MCF 10A (cell line): ENCODE data around the gene SEMA4D. TPM values are rescaled to one million over a fixed set of nuclear protein-coding genes. Genes with fewer than 3 reads are reported as not detected.

ENCODE experiments used
- BruUV-seq: library from RNA; stranded (reverse); fragments of 400-500 nt; replicated peaks from 2 replicates; lab custom pipeline; 2021; lab: Mats Ljungman, UMichigan
- CTCF ChIA-PET: fragments of 300-600 bp; sonication (Branson Sonifier 250); formaldehyde crosslinking; extraction: SDS; loops from one replicate; lab custom pipeline; 2021; ENCODE audit warnings: antibody characterized with exemption, inconsistent platforms; lab: Yijun Ruan, JAX
- POLR2A ChIA-PET: fragments of 300-600, 350-650 bp; sonication (Branson Sonifier 250); formaldehyde crosslinking; extraction: SDS; loops from one replicate; lab custom pipeline; 2020; ENCODE audit warnings: antibody characterized with exemption, inconsistent platforms; lab: Yijun Ruan, JAX
- DNase-seq: peaks from one replicate; pipeline ENCODE4 v3.0.0-alpha.2; 2018; ENCODE audit not compliant: unreplicated experiment
- H3K27ac Mint-ChIP-seq: one replicate; pipeline ENCODE4 v1.8.0; 2022; ENCODE audit warnings: mild to moderate bottlenecking, low read depth, mixed read lengths; ENCODE audit not compliant: unreplicated experiment
- H3K27me3 Mint-ChIP-seq: one replicate; pipeline ENCODE4 v1.8.0; 2022; ENCODE audit warnings: mixed read lengths; ENCODE audit not compliant: insufficient read depth, unreplicated experiment
- H3K36me3 Mint-ChIP-seq: one replicate; pipeline ENCODE4 v1.8.0; 2022; ENCODE audit warnings: mild to moderate bottlenecking, moderate library complexity, mixed read lengths; ENCODE audit not compliant: insufficient read depth, unreplicated experiment
- H3K4me1 Mint-ChIP-seq: one replicate; pipeline ENCODE4 v1.8.0; 2022; ENCODE audit warnings: mixed read lengths; ENCODE audit not compliant: insufficient read depth, unreplicated experiment
- H3K4me3 Mint-ChIP-seq: one replicate; pipeline ENCODE4 v1.8.0; 2022; ENCODE audit warnings: mild to moderate bottlenecking, moderate library complexity, mixed read lengths; ENCODE audit not compliant: unreplicated experiment
- H3K9me3 Mint-ChIP-seq: one replicate; pipeline ENCODE4 v1.8.0; 2022; ENCODE audit warnings: mixed read lengths; ENCODE audit not compliant: unreplicated experiment
- CTCF ChIP-seq: fragments of 200-600 bp; IDR thresholded peaks from one replicate; pipeline ENCODE4 v1.8.0; 2022; ENCODE audit warnings: antibody characterized with exemption, mild to moderate bottlenecking; ENCODE audit not compliant: unreplicated experiment
- intact Hi-C: fragments of 100-400 bp; cut with micrococcal nuclease; formaldehyde crosslinking; loops from 2 replicates; pipeline ENCODE4 v1.14.1; 2022
- total RNA-seq: library from RNA; stranded (reverse); gene quantifications from 2 replicates; pipeline ENCODE4 v1.2.3, GENCODE V29; 2022

Gene SEMA4D
- total RNA-seq, 1 experiment from 2014 or later, result 4.2 TPM

GRCh38 chr9:89494199-89494598 is 3.7 kb downstream of the SEMA4D start:
- Mint-ChIP-seq H3K27me3 (no peaks in the 10 kb centered on the region), H3K9me3 (no peaks in the 10 kb centered on the region), H3K4me3 (no peak overlapping the region), H3K36me3 (no peaks in the 10 kb centered on the region), H3K4me1 (peaks cover 9% of the 10 kb centered on the region), H3K27ac (no peak overlapping the region)
- no peak for TF ChIP-seq CTCF
- ChIA-PET CTCF (no interaction called here), POLR2A (no interaction called here)
- BruUV-seq, result no TSS peak
- intact Hi-C loops, result no loop called here
- no peak for DNase-seq

GRCh38 chr9:89493671-89494070 is 4.2 kb downstream of the SEMA4D start:
- Mint-ChIP-seq H3K27me3 (no peaks in the 10 kb centered on the region), H3K4me1 (peaks cover 9% of the 10 kb centered on the region), H3K9me3 (no peaks in the 10 kb centered on the region), H3K27ac (no peak overlapping the region), H3K4me3 (no peak overlapping the region), H3K36me3 (no peaks in the 10 kb centered on the region)
- intact Hi-C loops, result no loop called here
- POLR2A ChIA-PET, result no interaction called here
- no TSS peak for BruUV-seq
- CTCF ChIA-PET, result no interaction called here
- DNase-seq, result no peak
- TF ChIP-seq CTCF, result no peak

- no peaks in the 10 kb centered on the region for H3K9me3 Mint-ChIP-seq
- ChIA-PET CTCF (interaction anchor here (0.6 kb wide), 1 partner anchor 533 kb away, joined by 4 read pairs; no protein-coding TSS in a partner anchor), POLR2A (no interaction called here)
- DNase-seq, result no peak
- H3K4me3 Mint-ChIP-seq, result no peak overlapping the region
- no peak overlapping the region for H3K27ac Mint-ChIP-seq
- H3K27me3 Mint-ChIP-seq, result no peaks in the 10 kb centered on the region
- no peak for TF ChIP-seq CTCF
- BruUV-seq, result no TSS peak
- intact Hi-C loops, result no loop called here
- H3K4me1 Mint-ChIP-seq, result peaks cover 9% of the 10 kb centered on the region
- no peaks in the 10 kb centered on the region for H3K36me3 Mint-ChIP-seq
These were observed 4.7 kb downstream of the SEMA4D start for GRCh38 chr9:89493181-89493580.

- no peak overlapping the region for H3K27ac Mint-ChIP-seq
- intact Hi-C loops, result no loop called here
- no peak for TF ChIP-seq CTCF
- no peaks in the 10 kb centered on the region for H3K9me3 Mint-ChIP-seq
- no peak overlapping the region for H3K4me3 Mint-ChIP-seq
- peaks cover 9% of the 10 kb centered on the region for H3K4me1 Mint-ChIP-seq
- DNase-seq, result no peak
- H3K27me3 Mint-ChIP-seq, result no peaks in the 10 kb centered on the region
- ChIA-PET POLR2A (no interaction called here), CTCF (interaction anchor here (0.6 kb wide), 1 partner anchor 532 kb away, joined by 4 read pairs; no protein-coding TSS in a partner anchor)
- BruUV-seq, result no TSS peak
- H3K36me3 Mint-ChIP-seq, result no peaks in the 10 kb centered on the region
These were observed 5.3 kb downstream of the SEMA4D start for GRCh38 chr9:89492586-89492985.
